Naive thymus-derived CD4-positive, alpha-beta T cell (primary cell): ENCODE measurements around the gene ADAMTSL5. TPM values are rescaled to one million over a fixed set of nuclear protein-coding genes. Genes with fewer than 3 reads are reported as not detected.
A peak's percentile ranks its signal among the peaks of the same experiment; 100 is the strongest.

Experiments used
- ATAC-seq: fragments of 150-1000 bp; cut with Tn5 transposase; 2 replicates; pipeline ENCODE4 v1.10.0; 2021; ENCODE audit warnings: mild to moderate bottlenecking, moderate library complexity
- CTCF ChIA-PET: fragments of 350-600 bp; sonication (Branson Sonifier 250); formaldehyde crosslinking; loops from one replicate; lab custom pipeline; 2021; ENCODE audit warnings: antibody characterized with exemption; lab: Charles Lee
- POLR2A ChIA-PET: fragments of 350-600 bp; sonication (Branson Sonifier 250); formaldehyde crosslinking; loops from one replicate; lab custom pipeline; 2021; ENCODE audit warnings: antibody characterized with exemption, inconsistent platforms; lab: Charles Lee
- DNase-seq, 9 donors: peaks; one replicate each; pipeline versions ENCODE4 v3.0.0 to v3.0.0-alpha.2; 2020 to 2022; ENCODE audit warnings: mixed read lengths in 1 of 9
- H3K27ac ChIP-seq: one replicate; pipeline ENCODE4 v1.7.0; 2013; ENCODE audit warnings: mild to moderate bottlenecking, low read depth, low read length, moderate library complexity
- H3K27me3 ChIP-seq, 2 donors: one replicate each; pipeline ENCODE4 v1.7.0; 2013; ENCODE audit warnings: low read length in 2 of 2, mild to moderate bottlenecking in 2 of 2, moderate library complexity in 2 of 2; ENCODE audit not compliant: control insufficient read depth in 2 of 2, insufficient read depth in 2 of 2
- H3K36me3 ChIP-seq, 3 experiments: 1 replicate in 2 of 3; 2 replicates in 1 of 3; pipeline ENCODE4 v1.7.0; 2013; ENCODE audit warnings: low read length in 3 of 3, mild to moderate bottlenecking in 3 of 3, moderate library complexity in 1 of 3; ENCODE audit not compliant: insufficient read depth in 3 of 3, control insufficient read depth in 2 of 3
- H3K4me1 ChIP-seq, 2 donors: one replicate each; pipeline ENCODE4 v1.7.0; 2013; ENCODE audit warnings: low read length in 2 of 2, mild to moderate bottlenecking in 2 of 2, moderate library complexity in 1 of 2; ENCODE audit not compliant: control insufficient read depth in 2 of 2, insufficient read depth in 2 of 2
- H3K4me3 ChIP-seq: 2 replicates; pipeline ENCODE4 v1.7.0; 2013; ENCODE audit warnings: mild to moderate bottlenecking, low read length
- H3K9me3 ChIP-seq, 3 experiments: 1 replicate in 2 of 3; 2 replicates in 1 of 3; pipeline ENCODE4 v1.7.0; 2013; ENCODE audit warnings: low read length in 3 of 3; ENCODE audit not compliant: control insufficient read depth in 2 of 3
- H3K27ac Mint-ChIP-seq, 9 donors: one replicate each; pipeline ENCODE4 v1.8.0; 2020 to 2022; ENCODE audit warnings: mixed read lengths in 9 of 9, mild to moderate bottlenecking in 8 of 9, moderate library complexity in 5 of 9, inconsistent platforms in 2 of 9
- H3K27me3 Mint-ChIP-seq, 5 donors: one replicate each; pipeline ENCODE4 v1.8.0; 2021 to 2022; ENCODE audit warnings: mixed read lengths in 5 of 5, mild to moderate bottlenecking in 1 of 5
- H3K36me3 Mint-ChIP-seq, 5 donors: one replicate each; pipeline ENCODE4 v1.8.0; 2020 to 2022; ENCODE audit warnings: mixed read lengths in 5 of 5, mild to moderate bottlenecking in 3 of 5, inconsistent platforms in 1 of 5
- H3K4me1 Mint-ChIP-seq, 7 donors: one replicate each; pipeline ENCODE4 v1.8.0; 2020 to 2022; ENCODE audit warnings: mixed read lengths in 7 of 7, mild to moderate bottlenecking in 3 of 7, inconsistent platforms in 1 of 7
- H3K4me3 Mint-ChIP-seq, 10 donors: one replicate each; pipeline ENCODE4 v1.8.0; 2020 to 2022; ENCODE audit warnings: mild to moderate bottlenecking in 10 of 10, mixed read lengths in 10 of 10, moderate library complexity in 6 of 10, inconsistent platforms in 2 of 10
- H3K9me3 Mint-ChIP-seq, 11 donors: one replicate each; pipeline ENCODE4 v1.8.0; 2020 to 2022; ENCODE audit warnings: mixed read lengths in 11 of 11, mild to moderate bottlenecking in 4 of 11, inconsistent platforms in 1 of 11, moderate library complexity in 1 of 11
- intact Hi-C, 2 donors: fragments of 100-400 bp; cut with micrococcal nuclease; formaldehyde crosslinking; loops; one replicate each; pipeline ENCODE4 v1.15.1; 2023
- polyA plus RNA-seq, 2 donors: library from polyadenylated mRNA; unstranded; fragments of 300-500 nt; fragmentation: Illumina TruSeq; gene quantifications; one replicate each; pipeline ENCODE4 v1.2.3, GENCODE V29; 2021
- total RNA-seq, 6 experiments: library from RNA in 5 of 6; stranded (reverse) in 5 of 6; gene quantifications; 1 replicate in 5 of 6; 2 replicates in 1 of 6; pipeline ENCODE4 v1.2.3 and lab custom pipeline; 2021 to 2026

ADAMTSL5 gene
- total and polyA plus RNA-seq, 7 experiments from 2014 or later = 3.6 to 9.9 (median 6.0) TPM

GRCh38 chr19:1472231-1473084, 40.4 kb downstream of the ADAMTSL5 start:
- DNase-seq (no peak), ATAC-seq (no peak)
- peaks cover 22% of the 10 kb centered on the region in 2 donors for H3K4me1 ChIP-seq
- peak overlapping the region in 6 of 10 donors; percentile 39 to 87 (median 48) for H3K4me3 Mint-ChIP-seq
- peaks cover 0 to 3% of the 10 kb centered on the region in 2 donors for H3K27me3 ChIP-seq
- no peak overlapping the region for H3K27ac ChIP-seq
- no peak overlapping the region for H3K4me3 ChIP-seq
- intact Hi-C loops = no loop called here
- peaks cover 0 to 3% (median 0%) of the 10 kb centered on the region in 5 donors for H3K36me3 Mint-ChIP-seq
- CTCF ChIA-PET = interaction anchor here (1.1 kb wide), 1 partner anchor 29 kb away, joined by 3 read pairs; no protein-coding TSS in a partner anchor
- H3K27ac Mint-ChIP-seq = no peak overlapping the region
- H3K27me3 Mint-ChIP-seq = peaks cover 0 to 16% (median 0%) of the 10 kb centered on the region in 5 donors
- H3K4me1 Mint-ChIP-seq = peaks cover 4 to 21% (median 17%) of the 10 kb centered on the region in 7 donors
- H3K36me3 ChIP-seq = peaks cover 0 to 26% (median 0%) of the 10 kb centered on the region in 3 experiments
- POLR2A ChIA-PET = interaction anchor here (1.0 to 1.6 kb wide), 2 partner anchors 27 to 197 kb away, joined by 3 to 5 read pairs; partner anchors contain the start of gene FAM174C
- no peaks in the 10 kb centered on the region for H3K9me3 Mint-ChIP-seq
- no peaks in the 10 kb centered on the region for H3K9me3 ChIP-seq

- peak overlapping the region; percentile 14 to 87 (median 72) for H3K4me3 Mint-ChIP-seq
- ChIA-PET CTCF (interaction anchor here (1.1 kb wide), 1 partner anchor 28 kb away, joined by 3 read pairs; no protein-coding TSS in a partner anchor), POLR2A (interaction anchor here (0.9 to 1.7 kb wide), 4 partner anchors 8 to 197 kb away, joined by 3 to 5 read pairs (median 4); partner anchors contain the start of genes C19orf25 and FAM174C)
- intact Hi-C loops = loop anchor here in 1 of 2 donors (2.0 kb wide), 1 partner anchor 41 kb away; the partner anchor contains the start of gene ADAMTSL5
- peak overlapping the region; percentile 59 for H3K4me3 ChIP-seq
- no peaks in the 10 kb centered on the region for H3K9me3 Mint-ChIP-seq
- DNase-seq (peak in 1 of 9 donors; percentile 34), ATAC-seq (peak; percentile 19)
- H3K27ac Mint-ChIP-seq = no peak overlapping the region
- peaks cover 0 to 16% (median 13%) of the 10 kb centered on the region in 7 donors for H3K4me1 Mint-ChIP-seq
- peaks cover 0 to 16% (median 0%) of the 10 kb centered on the region in 5 donors for H3K27me3 Mint-ChIP-seq
- peaks cover 19 to 30% of the 10 kb centered on the region in 2 donors for H3K4me1 ChIP-seq
- no peaks in the 10 kb centered on the region for H3K36me3 Mint-ChIP-seq
- H3K27me3 ChIP-seq = peaks cover 0 to 6% of the 10 kb centered on the region in 2 donors
- no peak overlapping the region for H3K27ac ChIP-seq
- peaks cover 0 to 26% (median 0%) of the 10 kb centered on the region in 3 experiments for H3K36me3 ChIP-seq
- H3K9me3 ChIP-seq = no peaks in the 10 kb centered on the region
Observed at GRCh38 chr19:1471515-1472160, 41.2 kb downstream of the ADAMTSL5 start.

GRCh38 chr19:1471010-1471514, 41.8 kb downstream of the ADAMTSL5 start:
- no peaks in the 10 kb centered on the region for H3K9me3 Mint-ChIP-seq
- ChIA-PET POLR2A (interaction anchor here (0.9 to 1.7 kb wide), 2 partner anchors 8 to 10 kb away, joined by 4 to 5 read pairs; partner anchors contain the start of gene C19orf25), CTCF (interaction anchor here (1.1 kb wide), 1 partner anchor 28 kb away, joined by 3 read pairs; no protein-coding TSS in a partner anchor)
- H3K4me1 Mint-ChIP-seq = peaks cover 0 to 14% (median 12%) of the 10 kb centered on the region in 7 donors
- H3K27ac ChIP-seq = no peak overlapping the region
- ATAC-seq (peak; percentile 43), DNase-seq (no peak)
- peaks cover 0 to 6% of the 10 kb centered on the region in 2 donors for H3K27me3 ChIP-seq
- H3K4me3 ChIP-seq = peak overlapping the region; percentile 59
- H3K4me3 Mint-ChIP-seq = peak overlapping the region; percentile 65 to 87 (median 72)
- no peaks in the 10 kb centered on the region for H3K9me3 ChIP-seq
- intact Hi-C loops = loop anchor here in 1 of 2 donors (2.0 kb wide), 1 partner anchor 42 kb away; the partner anchor contains the start of gene ADAMTSL5
- no peak overlapping the region for H3K27ac Mint-ChIP-seq
- peaks cover 0 to 16% (median 0%) of the 10 kb centered on the region in 5 donors for H3K27me3 Mint-ChIP-seq
- peaks cover 0 to 20% (median 0%) of the 10 kb centered on the region in 3 experiments for H3K36me3 ChIP-seq
- peaks cover 19 to 30% of the 10 kb centered on the region in 2 donors for H3K4me1 ChIP-seq
- no peaks in the 10 kb centered on the region for H3K36me3 Mint-ChIP-seq

- Mint-ChIP-seq H3K9me3 (no peaks in the 10 kb centered on the region), H3K27me3 (peaks cover 0 to 16% (median 0%) of the 10 kb centered on the region in 5 donors), H3K4me3 (peak overlapping the region; percentile 42 to 87 (median 74)), H3K27ac (peak overlapping the region in 2 of 9 donors; percentile 43 to 68), H3K4me1 (peaks cover 0 to 14% (median 12%) of the 10 kb centered on the region in 7 donors), H3K36me3 (no peaks in the 10 kb centered on the region)
- no peak overlapping the region for H3K27ac ChIP-seq
- ATAC-seq (peak; percentile 77), DNase-seq (peak in 8 of 9 donors; percentile 43 to 73 (median 64))
- no peaks in the 10 kb centered on the region for H3K9me3 ChIP-seq
- intact Hi-C loops = loop anchor here in 1 of 2 donors (1.0 to 2.0 kb wide), 3 partner anchors 9 to 42 kb away; partner anchors contain the start of genes ADAMTSL5 and C19orf25
- ChIA-PET CTCF (no interaction called here), POLR2A (interaction anchor here (1.7 kb wide), 1 partner anchor 9 kb away, joined by 5 read pairs; the partner anchor contains the start of gene C19orf25)
- peaks cover 19 to 30% of the 10 kb centered on the region in 2 donors for H3K4me1 ChIP-seq
- H3K36me3 ChIP-seq = peaks cover 0 to 14% (median 0%) of the 10 kb centered on the region in 3 experiments
- H3K27me3 ChIP-seq = peaks cover 0 to 6% of the 10 kb centered on the region in 2 donors
- H3K4me3 ChIP-seq = peak overlapping the region; percentile 59
Observed at GRCh38 chr19:1470305-1471009, 42.4 kb downstream of the ADAMTSL5 start.

- DNase-seq (no peak), ATAC-seq (no peak)
- peaks cover 0 to 14% (median 12%) of the 10 kb centered on the region in 7 donors for H3K4me1 Mint-ChIP-seq
- H3K27ac ChIP-seq = no peak overlapping the region
- peaks cover 0 to 16% (median 0%) of the 10 kb centered on the region in 5 donors for H3K27me3 Mint-ChIP-seq
- H3K27me3 ChIP-seq = peaks cover 0 to 6% of the 10 kb centered on the region in 2 donors
- intact Hi-C loops = loop anchor here in 1 of 2 donors (1.0 to 2.0 kb wide), 3 partner anchors 9 to 43 kb away; partner anchors contain the start of genes ADAMTSL5 and C19orf25
- H3K4me1 ChIP-seq = peaks cover 19 to 30% of the 10 kb centered on the region in 2 donors
- POLR2A ChIA-PET = interaction anchor here (1.7 kb wide), 1 partner anchor 9 kb away, joined by 5 read pairs; the partner anchor contains the start of gene C19orf25
- H3K27ac Mint-ChIP-seq = peak overlapping the region in 2 of 9 donors; percentile 43 to 68
- H3K9me3 ChIP-seq = no peaks in the 10 kb centered on the region
- H3K4me3 ChIP-seq = peak overlapping the region; percentile 59
- H3K9me3 Mint-ChIP-seq = no peaks in the 10 kb centered on the region
- H3K36me3 Mint-ChIP-seq = no peaks in the 10 kb centered on the region
- H3K4me3 Mint-ChIP-seq = peak overlapping the region; percentile 42 to 87 (median 74)
- H3K36me3 ChIP-seq = peaks cover 0 to 9% (median 0%) of the 10 kb centered on the region in 3 experiments
- CTCF ChIA-PET = no interaction called here
Observed at GRCh38 chr19:1470055-1470304, 42.8 kb downstream of the ADAMTSL5 start.
